Measurements from ENCODE around the gene SMS.

SMS gene

DNA sequence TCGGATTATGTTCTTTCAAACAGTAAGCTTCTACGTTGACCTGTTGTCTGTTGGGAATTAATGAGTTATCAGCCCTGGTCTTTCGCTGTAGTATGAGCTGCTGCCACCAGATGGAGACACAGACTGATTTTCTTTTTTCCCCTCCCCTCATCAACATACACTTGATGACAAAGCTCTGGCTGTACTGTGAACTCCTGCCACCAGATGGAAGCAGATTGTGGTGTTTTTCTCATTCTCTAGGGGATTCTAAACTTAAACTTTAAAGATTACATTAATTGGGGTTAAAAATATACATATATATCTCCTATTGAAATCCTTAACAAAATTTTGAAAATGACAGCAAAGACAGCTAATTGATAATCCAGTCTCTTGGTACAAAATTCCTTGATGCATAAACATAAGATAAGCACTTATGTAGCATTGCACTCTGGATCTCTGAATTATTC lies 44.8 kb downstream of the SMS start:
- DNase-seq = peak; percentile 1 to 60

GRCh38 chrX:21986596-21986995 lies 46.1 kb downstream of the SMS start:
- no peak for DNase-seq

DNA sequence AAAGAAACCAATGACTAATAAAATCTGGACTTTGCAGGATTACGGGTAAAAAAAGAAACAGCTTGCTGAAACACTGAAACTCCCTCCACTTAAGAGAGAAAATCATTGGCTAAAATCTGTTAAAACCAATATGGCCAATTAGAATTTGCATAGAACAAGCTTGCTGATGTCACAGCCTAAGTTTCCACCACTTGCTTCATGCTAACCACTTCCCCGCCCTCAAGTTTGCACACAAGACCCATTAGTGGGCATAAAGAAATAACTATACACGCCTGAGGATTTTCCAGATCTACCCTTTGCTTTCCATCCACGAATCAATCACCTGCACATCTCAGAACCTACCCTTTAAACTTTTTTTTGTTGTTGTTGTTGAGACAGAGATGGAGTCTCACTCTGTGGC lies 48.9 kb downstream of the SMS start:
- DNase-seq = no peak

DNA sequence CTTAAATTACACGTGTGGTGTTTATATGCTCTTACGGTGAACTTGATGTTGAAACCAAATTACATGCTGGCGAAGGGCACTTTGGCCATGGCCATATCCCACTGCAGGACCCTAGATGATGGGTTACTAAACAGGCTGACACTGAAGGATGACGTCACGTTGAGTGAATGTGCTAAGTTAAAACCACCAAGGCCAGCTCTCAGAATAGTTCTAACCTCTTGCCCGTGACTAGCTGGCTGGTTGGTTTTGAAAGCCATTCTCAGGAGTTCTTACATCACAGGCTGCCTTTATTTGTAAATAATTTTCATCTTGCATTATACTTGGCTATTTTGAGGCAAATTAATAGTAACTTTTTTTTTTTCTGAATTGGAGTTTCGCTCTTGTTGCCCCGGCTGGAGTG lies 50.3 kb downstream of the SMS start:
- DNase-seq = no peak

GRCh38 chrX:21991504-21991903 lies 51.0 kb downstream of the SMS start:
- DNase-seq = no peak

GRCh38 chrX:21993265-21993664 lies 52.8 kb downstream of the SMS start:
- DNase-seq = peak in 1 of 2 donors; percentile 5

GRCh38 chrX:21996872-21997455 lies 56.5 kb downstream of the SMS start:
- DNase-seq = peak in 1 of 2 donors; percentile 27

DNA sequence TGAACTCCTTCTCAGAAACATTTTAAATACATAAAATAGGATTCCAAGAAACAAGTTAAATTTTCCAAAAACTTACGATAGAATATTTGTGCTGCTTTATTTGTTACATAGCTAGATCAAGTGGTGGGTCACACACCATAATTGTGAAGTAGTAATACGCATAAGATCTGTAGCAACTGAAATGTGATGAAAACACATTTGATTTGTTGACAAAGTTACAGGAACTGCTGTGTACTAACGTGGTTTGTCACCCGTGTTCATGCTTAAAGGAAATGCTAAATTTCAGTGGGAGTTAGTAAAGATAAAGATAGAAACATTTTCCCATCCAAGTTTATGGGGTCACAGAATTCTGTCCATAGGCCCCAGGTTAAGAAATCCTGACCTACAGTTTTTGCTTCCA lies 57.5 kb downstream of the SMS start:
- no peak for DNase-seq

DNA sequence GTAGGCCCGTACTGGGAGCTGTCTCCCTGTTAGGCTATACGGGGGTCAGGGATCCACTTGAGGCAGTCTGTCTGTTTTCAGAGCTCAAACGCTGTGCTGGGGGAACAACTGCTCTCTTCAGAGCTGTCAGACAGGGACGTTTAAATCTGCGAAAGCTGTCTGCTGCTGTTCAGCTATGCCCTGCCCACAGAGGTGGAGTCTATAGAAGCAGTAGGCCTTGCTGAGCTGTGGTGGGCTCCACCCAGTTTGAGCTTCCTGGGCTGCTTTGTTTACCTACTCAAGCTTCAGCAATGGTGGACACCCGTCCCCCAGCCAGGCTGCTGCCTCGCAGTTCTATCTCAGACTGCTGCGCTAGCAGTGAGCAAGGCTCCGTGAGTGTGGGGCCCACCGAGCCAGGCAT lies 64.4 kb downstream of the SMS start:
- DNase-seq = no peak

DNA sequence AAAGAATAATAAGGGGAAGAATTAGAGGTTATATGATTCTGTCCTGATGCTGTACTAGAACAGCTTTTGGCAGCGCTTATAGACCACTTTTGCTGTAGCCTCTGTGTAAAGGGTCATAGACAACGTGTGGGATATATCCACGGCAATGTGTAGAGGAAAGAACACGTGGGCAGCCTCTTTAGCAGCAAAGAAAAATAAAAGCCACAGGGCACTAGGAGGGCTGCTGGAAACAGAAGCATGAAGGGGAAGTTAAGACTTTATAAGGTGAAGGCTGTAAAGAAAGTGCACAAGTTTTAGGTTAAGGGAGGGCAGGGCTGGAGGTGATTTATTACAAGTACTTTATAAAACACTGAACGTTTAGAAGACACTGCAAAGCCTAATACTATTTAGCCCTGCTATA lies 71.5 kb downstream of the SMS start:
- DNase-seq = no peak

DNA sequence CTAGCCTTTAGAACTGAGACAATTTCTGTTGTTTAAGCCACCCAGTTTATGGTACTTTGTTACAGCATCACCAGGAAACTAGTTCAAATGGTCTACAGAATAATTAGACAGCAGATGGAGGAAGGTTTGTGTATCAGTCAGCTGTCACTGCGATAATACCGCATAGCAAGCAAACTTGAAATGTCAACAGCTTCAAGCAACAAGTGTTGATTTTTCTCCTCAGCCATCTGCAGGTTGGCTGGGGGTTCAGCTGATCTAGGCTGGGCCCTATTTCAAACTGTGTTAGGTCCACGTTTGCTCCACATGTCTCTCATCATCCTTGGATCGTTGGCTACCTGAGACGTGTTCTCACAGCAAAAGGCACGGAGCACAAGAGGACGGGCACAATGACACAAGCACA lies 72.4 kb downstream of the SMS start:
- no peak for DNase-seq

GRCh38 chrX:22015139-22015750 lies 74.7 kb downstream of the SMS start:
- DNase-seq = no peak

DNA sequence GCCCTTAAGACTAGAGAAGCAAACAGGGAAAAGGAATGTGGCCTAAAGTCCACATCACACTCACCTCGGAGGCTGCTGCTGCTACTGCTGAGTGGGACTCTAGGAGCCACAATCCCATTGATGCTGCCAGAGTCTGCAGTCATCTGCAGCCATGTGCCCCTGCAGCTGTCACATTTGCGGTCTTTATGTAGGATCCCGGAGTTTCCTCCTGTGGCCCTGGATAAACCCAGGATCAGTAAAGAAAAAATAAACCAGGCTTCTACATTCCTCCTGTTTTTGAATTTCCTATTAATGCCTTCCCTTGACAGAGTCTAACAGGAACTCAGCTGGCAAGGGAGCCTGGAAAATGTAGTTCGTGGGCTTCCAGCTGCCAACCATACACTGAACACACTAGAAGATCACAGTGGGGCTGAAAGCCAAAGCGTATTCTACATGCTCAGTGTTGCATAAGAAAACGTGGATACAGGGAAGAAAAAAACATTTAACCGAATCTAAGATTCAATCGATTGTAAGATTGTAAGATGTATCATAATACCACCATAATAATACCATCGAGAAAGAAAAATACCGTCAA lies 81.3 kb downstream of the SMS start:
- DNase-seq = no peak

DNA sequence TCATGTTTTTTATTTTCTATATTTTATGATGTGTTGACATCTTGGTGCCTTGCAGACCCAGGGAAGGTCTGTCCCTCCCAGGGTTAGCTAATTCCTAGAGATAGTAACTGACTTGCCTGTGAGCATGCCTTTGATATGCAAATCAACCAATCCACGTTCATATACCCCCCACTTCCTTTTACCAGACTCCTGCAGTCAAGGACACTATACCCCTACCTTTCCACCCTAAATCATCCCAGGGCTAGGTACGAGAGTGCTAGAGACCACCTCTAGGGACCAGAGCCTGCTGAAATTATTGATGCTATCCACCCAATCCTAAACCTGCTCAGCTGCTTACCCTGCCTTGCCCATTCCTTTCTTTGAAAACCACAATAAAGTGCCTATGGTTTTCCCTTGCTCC lies 84.1 kb downstream of the SMS start:
- no peak for DNase-seq

DNA sequence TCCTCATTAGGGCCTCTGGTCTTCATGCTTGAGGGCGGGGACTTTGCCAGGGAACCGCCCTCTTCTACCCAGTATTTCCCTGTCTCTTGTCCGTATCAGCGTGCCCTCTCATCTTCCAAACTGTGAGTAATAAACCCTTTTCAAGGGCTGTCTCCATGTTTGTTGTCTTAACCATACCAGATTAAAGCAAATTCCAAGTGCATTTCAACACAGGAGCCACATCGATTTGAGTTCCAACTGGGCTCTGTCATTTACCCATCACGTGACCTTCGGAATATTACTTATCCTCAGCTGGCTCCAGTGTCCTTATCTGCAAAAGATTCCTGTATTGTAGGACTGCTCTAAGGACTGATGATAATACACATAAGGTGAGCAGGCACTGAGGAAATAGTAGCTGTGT lies 85.2 kb downstream of the SMS start:
- no peak for DNase-seq

GRCh38 chrX:22026731-22027130 lies 86.2 kb downstream of the SMS start:
- no peak for DNase-seq

GRCh38 chrX:22032084-22032483 lies 91.6 kb downstream of the SMS start, which contains the start of gene PHEX:
Gene PHEX, plus strand, starts transcription at chrX:22032325. Its CDS starts 681 bp downstream, at chrX:22033006.
- no peak for DNase-seq

DNA sequence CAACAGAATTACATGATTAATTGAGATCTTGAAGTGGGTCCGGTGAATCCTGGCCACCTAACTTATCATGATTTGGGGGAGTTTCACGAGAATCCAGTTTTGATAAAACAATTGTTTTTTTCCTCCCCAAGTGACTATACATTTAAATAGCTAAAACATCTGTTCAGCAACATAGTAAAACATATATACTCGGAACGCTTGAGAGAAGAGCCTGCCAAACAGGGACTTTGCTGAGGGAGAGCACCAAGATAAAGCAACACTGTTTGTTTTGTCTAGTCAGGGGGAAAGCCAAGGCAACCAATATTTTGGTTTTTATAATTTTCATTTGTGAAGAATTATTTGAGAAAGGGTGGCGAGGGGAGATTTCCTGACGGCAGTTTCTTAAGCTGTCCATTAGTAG lies 92.0 kb downstream of the SMS start:
- DNase-seq = no peak

- no peak for DNase-seq
Measured at GRCh38 chrX:22033818-22034217, 93.3 kb downstream of the SMS start.

DNA sequence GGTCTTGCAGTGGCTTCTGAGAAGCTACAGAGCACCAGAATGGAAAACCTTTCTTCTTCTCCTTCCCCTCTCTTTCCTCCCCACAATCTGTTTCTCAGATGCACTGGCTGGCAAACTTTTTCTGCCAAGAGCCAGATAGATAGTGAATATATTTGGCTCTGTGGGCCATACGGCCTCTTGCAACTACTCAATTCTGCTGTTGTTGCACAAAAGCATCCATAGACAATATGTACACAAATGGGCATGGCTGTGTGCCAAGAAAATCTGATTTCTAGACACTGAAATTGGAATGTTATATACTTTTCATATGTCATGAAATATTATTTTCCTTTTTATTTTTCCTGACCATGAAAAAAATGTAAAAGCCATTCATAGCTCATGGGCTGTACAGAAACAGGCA lies 94.7 kb downstream of the SMS start:
- DNase-seq = no peak

- no peak for DNase-seq
Measured at GRCh38 chrX:22037225-22037624, 96.7 kb downstream of the SMS start.

DNA sequence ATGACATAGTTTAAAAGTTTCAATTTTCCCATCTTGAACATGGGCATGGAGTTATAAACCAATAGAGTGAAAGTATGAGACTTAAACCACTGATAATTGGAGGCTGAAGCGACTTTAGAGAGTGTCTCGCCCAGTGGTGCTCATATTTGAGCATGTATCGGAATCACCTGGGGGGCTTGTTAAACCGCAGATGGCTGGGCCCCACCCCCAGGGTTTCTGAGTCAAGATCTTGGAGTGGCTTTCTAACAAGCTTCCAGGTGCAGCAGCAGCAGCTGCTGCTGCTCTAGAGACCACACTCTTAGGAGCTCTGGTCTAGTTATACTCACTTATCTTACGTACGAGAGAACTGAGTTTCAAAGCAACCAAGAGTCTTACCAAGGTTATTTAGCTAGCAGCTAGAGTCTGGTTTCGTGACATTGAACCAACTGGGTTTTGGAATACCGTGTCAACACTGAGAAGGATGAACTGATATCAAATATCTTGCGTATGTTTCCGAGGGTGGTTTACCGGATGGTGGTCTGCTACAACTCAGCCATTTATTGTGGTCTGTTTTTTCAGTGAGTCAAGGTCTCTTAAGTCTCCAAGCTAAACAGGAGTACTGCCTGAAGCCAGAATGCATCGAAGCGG lies 97.5 kb downstream of the SMS start:
- DNase-seq = no peak

DNA sequence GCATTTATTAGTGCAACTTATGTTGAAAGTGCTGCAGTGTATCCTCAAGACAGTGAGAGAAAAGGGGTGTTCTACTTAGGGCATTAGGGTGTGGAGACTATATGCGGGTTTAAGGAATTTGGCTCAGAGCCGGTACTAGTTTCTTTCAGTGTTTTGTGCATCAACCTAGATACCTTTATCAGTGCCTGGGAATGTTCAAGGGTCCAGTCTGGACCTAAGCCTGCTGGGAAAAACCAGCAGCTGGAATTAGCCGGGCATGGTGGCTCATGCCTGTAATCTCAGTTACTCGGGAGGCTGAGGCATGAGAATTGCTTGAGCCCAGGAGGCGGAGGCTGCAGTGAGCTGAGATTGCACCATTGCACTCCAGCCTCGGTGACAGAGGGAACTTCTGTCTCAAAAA lies 99.0 kb downstream of the SMS start:
- no peak for DNase-seq

DNA sequence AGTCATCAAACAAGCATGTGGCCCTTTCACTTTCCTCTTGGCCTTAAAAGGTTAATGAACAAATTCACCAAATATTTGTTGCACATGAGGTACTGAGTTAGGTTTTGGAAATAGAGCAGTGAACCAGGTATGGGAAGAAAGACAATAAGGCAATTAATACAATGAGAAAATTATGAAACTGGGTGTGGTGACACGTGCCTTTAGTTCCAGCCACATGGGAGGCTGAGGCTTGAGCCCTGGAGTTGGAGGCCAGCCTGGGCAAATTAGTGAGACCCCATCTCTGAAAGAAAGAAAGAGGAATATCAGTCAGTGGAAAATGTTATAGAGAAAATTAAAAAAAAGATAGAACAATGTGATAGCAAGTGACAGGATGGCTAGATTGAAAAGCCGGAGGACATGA lies 99.7 kb downstream of the SMS start:
- no peak for DNase-seq
